Measurements from ENCODE around the gene MYO10.

GRCh38 chr5:16754601-16755000, 181.5 kb downstream of the MYO10 start:
- TF ChIP-seq, protein P1, sequence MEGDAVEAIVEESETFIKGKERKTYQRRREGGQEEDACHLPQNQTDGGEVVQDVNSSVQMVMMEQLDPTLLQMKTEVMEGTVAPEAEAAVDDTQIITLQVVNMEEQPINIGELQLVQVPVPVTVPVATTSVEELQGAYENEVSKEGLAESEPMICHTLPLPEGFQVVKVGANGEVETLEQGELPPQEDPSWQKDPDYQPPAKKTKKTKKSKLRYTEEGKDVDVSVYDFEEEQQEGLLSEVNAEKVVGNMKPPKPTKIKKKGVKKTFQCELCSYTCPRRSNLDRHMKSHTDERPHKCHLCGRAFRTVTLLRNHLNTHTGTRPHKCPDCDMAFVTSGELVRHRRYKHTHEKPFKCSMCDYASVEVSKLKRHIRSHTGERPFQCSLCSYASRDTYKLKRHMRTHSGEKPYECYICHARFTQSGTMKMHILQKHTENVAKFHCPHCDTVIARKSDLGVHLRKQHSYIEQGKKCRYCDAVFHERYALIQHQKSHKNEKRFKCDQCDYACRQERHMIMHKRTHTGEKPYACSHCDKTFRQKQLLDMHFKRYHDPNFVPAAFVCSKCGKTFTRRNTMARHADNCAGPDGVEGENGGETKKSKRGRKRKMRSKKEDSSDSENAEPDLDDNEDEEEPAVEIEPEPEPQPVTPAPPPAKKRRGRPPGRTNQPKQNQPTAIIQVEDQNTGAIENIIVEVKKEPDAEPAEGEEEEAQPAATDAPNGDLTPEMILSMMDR (IDR thresholded peaks at IDR 0.05; ENCODE audit: extremely low read depth in 1 of 2, insufficient read depth in 1 of 2, low read depth in 1 of 2, low read length in 2 of 2), result no peak
- no peak for TF ChIP-seq POLR2AphosphoS5 (IDR thresholded peaks at IDR 0.05; ENCODE audit: insufficient read depth, low read depth, low read length)
- TF ChIP-seq FOS (IDR thresholded peaks at IDR 0.05; ENCODE audit: borderline replicate concordance, insufficient read depth, low read length), result no peak
- no peak for TF ChIP-seq MAX (IDR thresholded peaks at IDR 0.05; ENCODE audit: insufficient read depth, insufficient read length)
- TF ChIP-seq POLR2A (IDR thresholded peaks at IDR 0.05; ENCODE audit: low read depth, low read length), result no peak
